IMR-90 (cell line): ENCODE results near the gene PET100. TPM values are rescaled to one million over a fixed set of nuclear protein-coding genes. Genes with fewer than 3 reads are reported as not detected.
A peak's percentile ranks its signal among the peaks of the same experiment; 100 is the strongest.

ENCODE experiments used
- ATAC-seq: fragments of 200-7000 bp; cut with Tn5 transposase; 2 replicates; pipeline ENCODE4 v1.9.1; 2020; ENCODE audit warnings: low read depth, mild to moderate bottlenecking, moderate library complexity
- BruUV-seq: library from RNA; stranded (reverse); fragments of 400-500 nt; replicated peaks from 2 replicates; lab custom pipeline; 2021; lab: Mats Ljungman, UMichigan
- CTCF ChIA-PET: fragments of 300-600 bp; formaldehyde crosslinking; extraction: SDS; loops from one replicate; lab custom pipeline; 2021; ENCODE audit warnings: antibody characterized with exemption; lab: Yijun Ruan, JAX
- POLR2A ChIA-PET: fragments of 300-600 bp; sonication (Branson Sonifier 250); formaldehyde crosslinking; loops from one replicate; lab custom pipeline; 2022; ENCODE audit warnings: antibody characterized with exemption; ENCODE audit not compliant: unreplicated experiment; lab: Charles Lee
- DNase-seq: peaks from one replicate; pipeline ENCODE4 v3.0.0; 2013
- H2AFZ ChIP-seq: replicated peaks from 2 replicates; pipeline ENCODE3; 2013; ENCODE audit warnings: low read length, mild to moderate bottlenecking; ENCODE audit not compliant: poor library complexity
- H2AK5ac ChIP-seq: 2 replicates; pipeline ENCODE4 v1.6.1; 2013; ENCODE audit warnings: low read depth, low read length, inconsistent platforms
- H2AK9ac ChIP-seq: replicated peaks from 2 replicates; pipeline ENCODE3; 2013; ENCODE audit warnings: mild to moderate bottlenecking, low read depth, low read length, moderate library complexity; ENCODE audit not compliant: poor library complexity
- H2BK120ac ChIP-seq: 2 replicates; pipeline ENCODE4 v1.6.1; 2013; ENCODE audit warnings: low read depth, low read length, inconsistent platforms
- H2BK15ac ChIP-seq: 3 replicates; pipeline ENCODE4 v1.6.1; 2013; ENCODE audit warnings: low read depth, low read length, inconsistent platforms
- H2BK20ac ChIP-seq: 2 replicates; pipeline ENCODE4 v1.6.1; 2013; ENCODE audit warnings: low read depth, mild to moderate bottlenecking, inconsistent platforms, low read length, moderate library complexity
- H2BK5ac ChIP-seq: 2 replicates; pipeline ENCODE4 v1.6.1; 2013; ENCODE audit warnings: mild to moderate bottlenecking, low read depth, low read length, inconsistent platforms; ENCODE audit not compliant: poor library complexity, severe bottlenecking
- H3K14ac ChIP-seq: replicated peaks from 2 replicates; pipeline ENCODE4 v1.6.1; 2013; ENCODE audit warnings: low read depth, low read length, inconsistent platforms
- H3K18ac ChIP-seq: 2 replicates; pipeline ENCODE4 v1.6.1; 2013; ENCODE audit warnings: low read depth, low read length, control low read depth
- H3K23ac ChIP-seq: 2 replicates; pipeline ENCODE4 v1.6.1; 2013; ENCODE audit warnings: low read depth, low read length, inconsistent platforms
- H3K27ac ChIP-seq: 2 replicates; pipeline ENCODE4 v1.5.1; 2013; ENCODE audit warnings: mild to moderate bottlenecking, control low read depth, low read length; ENCODE audit not compliant: insufficient read depth
- H3K27me3 ChIP-seq: 2 replicates; pipeline ENCODE4 v1.6.1; 2013; ENCODE audit warnings: low read length; ENCODE audit not compliant: control insufficient read depth, insufficient read depth
- H3K36me3 ChIP-seq: 2 replicates; pipeline ENCODE4 v1.6.1; 2013; ENCODE audit warnings: low read length, mixed read lengths; ENCODE audit not compliant: control insufficient read depth, insufficient read depth
- H3K4ac ChIP-seq: 2 replicates; pipeline ENCODE4 v1.6.1; 2013; ENCODE audit warnings: low read depth, low read length, inconsistent platforms
- H3K4me1 ChIP-seq: 2 replicates; pipeline ENCODE4 v1.6.1; 2013; ENCODE audit warnings: low read length, mixed read lengths; ENCODE audit not compliant: control insufficient read depth, insufficient read depth
- H3K4me2 ChIP-seq: 2 replicates; pipeline ENCODE4 v1.6.1; 2013; ENCODE audit warnings: low read depth, mild to moderate bottlenecking, control low read depth, low read length, moderate library complexity
- H3K4me3 ChIP-seq: 2 replicates; pipeline ENCODE4 v1.5.1; 2013; ENCODE audit warnings: low read depth, mild to moderate bottlenecking, control low read depth, low read length, moderate library complexity; ENCODE audit not compliant: insufficient read depth
- H3K56ac ChIP-seq: 2 replicates; pipeline ENCODE4 v1.6.1; 2013; ENCODE audit warnings: low read length, inconsistent platforms; ENCODE audit not compliant: insufficient read depth; ENCODE audit errors: extremely low read depth
- H3K79me1 ChIP-seq, 2 experiments: 2 replicates each; pipeline ENCODE4 v1.6.1; 2013; ENCODE audit warnings: low read length in 2 of 2, inconsistent platforms in 1 of 2, low read depth in 1 of 2
- H3K9ac ChIP-seq: 2 replicates; pipeline ENCODE4 v1.6.1; 2013; ENCODE audit warnings: low read depth, low read length, control low read depth
- H3K9me1 ChIP-seq: 2 replicates; pipeline ENCODE4 v1.6.1; 2013; ENCODE audit warnings: low read length, inconsistent platforms; ENCODE audit not compliant: insufficient read depth
- H3K9me3 ChIP-seq: 2 replicates; pipeline ENCODE4 v1.6.1; 2013; ENCODE audit warnings: low read length; ENCODE audit not compliant: control insufficient read depth, insufficient read depth
- H4K20me1 ChIP-seq: 2 replicates; pipeline ENCODE4 v1.6.1; 2013; ENCODE audit warnings: low read length, inconsistent platforms; ENCODE audit not compliant: insufficient read depth
- H4K5ac ChIP-seq: 2 replicates; pipeline ENCODE4 v1.6.1; 2013; ENCODE audit warnings: mild to moderate bottlenecking, low read depth, low read length, control low read depth
- H4K8ac ChIP-seq, 2 experiments: 2 replicates each; pipeline ENCODE4 v1.6.1; 2013; ENCODE audit warnings: low read depth in 2 of 2, low read length in 2 of 2, control low read depth in 1 of 2, inconsistent platforms in 1 of 2
- H4K91ac ChIP-seq: 2 replicates; pipeline ENCODE4 v1.6.1; 2013; ENCODE audit warnings: low read depth, low read length, inconsistent platforms; ENCODE audit not compliant: insufficient read depth
- FOS ChIP-seq: fragments of 150-350 bp; IDR thresholded peaks from 2 replicates; pipeline ENCODE4 v1.6.1; 2016; ENCODE audit warnings: low read depth, low read length
- WGBS, 2 experiments: methylation state at CpG; one replicate each; pipeline versions ENCODE4 v1.1.5 to v1.1.7; 2013; ENCODE audit warnings: missing lambda C conversion rate in 2 of 2; ENCODE audit not compliant: insufficient read length in 1 of 2; ENCODE audit errors: extremely low coverage in 2 of 2; 5-methylcytosine and 5-hydroxymethylcytosine counted together
- dilution Hi-C: fragments of 300-500 bp; cut with HindIII; formaldehyde crosslinking; loops from one replicate; pipeline ENCODE4 v1.14.3; 2018; ENCODE audit warnings: low sequenced_read_pairs; ENCODE audit not compliant: unreplicated experiment
- in situ Hi-C: fragments of 300-500 bp; cut with MboI; formaldehyde crosslinking; loops from 3 replicates; pipeline ENCODE4 v1.14.3; 2019; ENCODE audit warnings: low sequenced_read_pairs, inconsistent platforms, mixed read lengths
- intact Hi-C: fragments of 100-400 bp; cut with micrococcal nuclease; formaldehyde crosslinking; loops from 2 replicates; pipeline ENCODE4 v1.10.0; 2022
- polyA plus RNA-seq, 3 experiments: library from polyadenylated mRNA; depleted of rRNA; stranded (reverse); fragments of >200 nt; gene quantifications; 2 replicates each; pipeline ENCODE4 v1.2.3, GENCODE V29; 2012; ENCODE audit warnings: low replicate concordance in 1 of 3
- total RNA-seq: library from RNA; depleted of rRNA; stranded (reverse); fragments of >200 nt; gene quantifications from 2 replicates; pipeline ENCODE4 v1.2.3, GENCODE V29; 2012
- TF ChIP-seq, protein P1 (sequence below): conservative IDR thresholded peaks from 2 replicates; pipeline ENCODE4 v1.5.1; 2012; ENCODE audit warnings: mild to moderate bottlenecking, low read depth, low read length, improper control_type of control experiment

The PET100 gene
- total and polyA plus RNA-seq, 2 of the 4 experiments (the other 2 are of a cell fraction) = 1.4 to 31.4 TPM

DNA sequence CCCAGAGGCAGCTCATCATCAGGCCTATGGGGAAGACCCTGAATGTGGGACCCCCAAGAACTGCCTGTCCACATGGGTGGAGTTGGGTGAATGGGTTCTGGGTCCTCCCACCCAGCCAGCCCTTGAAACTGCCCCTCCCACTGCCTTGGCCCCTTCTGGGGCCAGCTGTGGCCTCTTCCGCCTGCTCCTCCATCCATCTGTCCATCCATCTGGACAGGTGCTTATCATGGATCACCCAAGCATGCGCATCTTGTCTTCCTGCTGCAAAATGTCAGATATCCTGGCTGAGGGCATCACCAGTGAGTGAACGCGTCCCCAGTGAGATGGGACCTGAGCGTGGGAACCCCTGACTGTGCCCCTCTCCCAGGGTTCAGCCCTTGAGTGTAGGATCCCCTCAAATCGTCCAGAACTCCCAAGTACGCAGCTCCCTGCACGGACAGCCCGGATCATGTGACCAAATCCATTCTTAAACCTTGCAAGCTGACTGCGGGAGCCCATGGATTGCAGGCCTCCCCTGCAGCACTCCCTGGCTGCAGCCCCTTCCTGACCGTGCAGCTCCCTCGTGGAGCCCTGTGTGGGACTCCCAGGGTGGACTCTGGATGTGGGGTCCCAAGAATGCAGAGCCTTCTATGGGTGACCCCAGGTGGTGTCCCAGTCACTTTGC, 9.3 kb downstream of the PET100 start:
- Histone ChIP-seq H4K91ac (no peak overlapping the region), H3K9ac (no peak overlapping the region), H4K20me1 (peaks cover 5% of the 10 kb centered on the region; the same call in 1 of the 2 replicates), H2BK5ac (no peak overlapping the region), H3K4me1 (no peaks in the 10 kb centered on the region), H4K8ac (no peak overlapping the region), H3K27me3 (peaks cover 14% of the 10 kb centered on the region; the same call in 1 of the 2 replicates), H2BK20ac (no peak overlapping the region), H2AK5ac (no peak overlapping the region), H2BK120ac (no peak overlapping the region), H2BK15ac (no peak overlapping the region), H2AFZ (no peak overlapping the region), H3K56ac (no peak overlapping the region), H2AK9ac (peak overlapping the region; percentile 28), H3K4me2 (no peak overlapping the region), H3K23ac (no peak overlapping the region), H3K18ac (no peak overlapping the region), H3K9me3 (no peaks in the 10 kb centered on the region), H3K36me3 (no peaks in the 10 kb centered on the region), H3K4ac (no peak overlapping the region), H3K14ac (no peak overlapping the region), H3K4me3 (no peak overlapping the region), H4K5ac (no peak overlapping the region), H3K79me1 (no peaks in the 10 kb centered on the region), H3K9me1 (peaks cover 12% of the 10 kb centered on the region), H3K27ac (no peak overlapping the region)
- dilution Hi-C loops (no loop called here), intact Hi-C loops (no loop called here), in situ Hi-C loops (no loop called here)
- ChIA-PET CTCF (interaction anchor here (1.2 kb wide), 1 partner anchor 14 kb away, joined by 3 read pairs; no protein-coding TSS in a partner anchor), POLR2A (no interaction called here)
- DNase-seq (no peak), ATAC-seq (no peak)
- 71% methylated on average over 7 of the region's 12 CpGs; no CpG with 5 or more reads in 1 of the 2 experiments for WGBS, 2 experiments
- BruUV-seq = no TSS peak
- no peak for TF ChIP-seq FOS
- TF ChIP-seq, protein P1, sequence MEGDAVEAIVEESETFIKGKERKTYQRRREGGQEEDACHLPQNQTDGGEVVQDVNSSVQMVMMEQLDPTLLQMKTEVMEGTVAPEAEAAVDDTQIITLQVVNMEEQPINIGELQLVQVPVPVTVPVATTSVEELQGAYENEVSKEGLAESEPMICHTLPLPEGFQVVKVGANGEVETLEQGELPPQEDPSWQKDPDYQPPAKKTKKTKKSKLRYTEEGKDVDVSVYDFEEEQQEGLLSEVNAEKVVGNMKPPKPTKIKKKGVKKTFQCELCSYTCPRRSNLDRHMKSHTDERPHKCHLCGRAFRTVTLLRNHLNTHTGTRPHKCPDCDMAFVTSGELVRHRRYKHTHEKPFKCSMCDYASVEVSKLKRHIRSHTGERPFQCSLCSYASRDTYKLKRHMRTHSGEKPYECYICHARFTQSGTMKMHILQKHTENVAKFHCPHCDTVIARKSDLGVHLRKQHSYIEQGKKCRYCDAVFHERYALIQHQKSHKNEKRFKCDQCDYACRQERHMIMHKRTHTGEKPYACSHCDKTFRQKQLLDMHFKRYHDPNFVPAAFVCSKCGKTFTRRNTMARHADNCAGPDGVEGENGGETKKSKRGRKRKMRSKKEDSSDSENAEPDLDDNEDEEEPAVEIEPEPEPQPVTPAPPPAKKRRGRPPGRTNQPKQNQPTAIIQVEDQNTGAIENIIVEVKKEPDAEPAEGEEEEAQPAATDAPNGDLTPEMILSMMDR = no peak
